AML-193 (cell line): ENCODE results near the gene RALGAPB.
"Not testable (repeated sequence)": the region's sequence is repeated elsewhere in the genome, so short reads cannot be mapped to it uniquely, and the experiment has no call there.

Experiments
- DNase-seq, 2 experiments: peaks; one replicate each; lab custom pipeline; 2025; lab: John Stamatoyannopoulos, UW

RALGAPB gene

GRCh38 chr20:38585404-38586180 lies 112.9 kb downstream of the RALGAPB start:
- no peak for DNase-seq

- no peak for DNase-seq
Measured at GRCh38 chr20:38586181-38586525, 113.5 kb downstream of the RALGAPB start.

GRCh38 chr20:38588303-38588702 lies 115.7 kb downstream of the RALGAPB start:
- no peak for DNase-seq

- no peak for DNase-seq
Measured at GRCh38 chr20:38589351-38589750, 116.7 kb downstream of the RALGAPB start.

GRCh38 chr20:38589967-38590675 lies 117.5 kb downstream of the RALGAPB start:
- DNase-seq = no peak

- DNase-seq = no peak
Measured at GRCh38 chr20:38590676-38591473, 118.2 kb downstream of the RALGAPB start.

GRCh38 chr20:38591474-38592410 lies 119.1 kb downstream of the RALGAPB start:
- no peak for DNase-seq

- DNase-seq = not testable (repeated sequence)
Measured at GRCh38 chr20:38592411-38592790, 119.8 kb downstream of the RALGAPB start.

- not testable (repeated sequence) for DNase-seq
Measured at GRCh38 chr20:38594281-38594680, 121.6 kb downstream of the RALGAPB start.

- DNase-seq = not testable (repeated sequence)
Measured at GRCh38 chr20:38595886-38596285, 123.2 kb downstream of the RALGAPB start.

- no peak for DNase-seq
Measured at GRCh38 chr20:38599410-38599882, 126.8 kb downstream of the RALGAPB start.

- DNase-seq = no peak
Measured at GRCh38 chr20:38600057-38600456, 127.4 kb downstream of the RALGAPB start.

- DNase-seq = no peak
Measured at GRCh38 chr20:38601216-38602184, 128.9 kb downstream of the RALGAPB start, which contains the start of gene ARHGAP40. ARHGAP40 (plus strand) TSS chr20:38601809.

- DNase-seq = no peak
Measured at GRCh38 chr20:38602185-38602581, 129.5 kb downstream of the RALGAPB start.

- no peak for DNase-seq
Measured at GRCh38 chr20:38603286-38603685, 130.6 kb downstream of the RALGAPB start.

- DNase-seq = no peak
Measured at GRCh38 chr20:38604873-38605303, 132.2 kb downstream of the RALGAPB start.

GRCh38 chr20:38607351-38607750 lies 134.7 kb downstream of the RALGAPB start:
- no peak for DNase-seq

- DNase-seq = no peak
Measured at GRCh38 chr20:38608188-38608587, 135.5 kb downstream of the RALGAPB start.

- DNase-seq = no peak
Measured at GRCh38 chr20:38609815-38610214, 137.2 kb downstream of the RALGAPB start.

GRCh38 chr20:38610521-38610920 lies 137.9 kb downstream of the RALGAPB start:
- DNase-seq = no peak
